Large intestine (tissue), 3 donors: ENCODE data around the gene LTBP3. TPM values are rescaled to one million over a fixed set of nuclear protein-coding genes. Genes with fewer than 3 reads are reported as not detected.
A peak's percentile ranks its signal among the peaks of the same experiment; 100 is the strongest.

Source experiments
- DNase-seq, 2 donors: peaks; one replicate each; pipeline versions ENCODE4 v3.0.0 to v3.0.0-alpha.2; 2013
- H3K27ac ChIP-seq: one replicate; pipeline ENCODE4 v1.5.1; 2013; ENCODE audit warnings: low read length
- H3K27me3 ChIP-seq: 2 replicates; pipeline ENCODE4 v1.6.1; 2013; ENCODE audit warnings: low read length; ENCODE audit not compliant: control insufficient read depth, insufficient read depth
- H3K36me3 ChIP-seq: 2 replicates; pipeline ENCODE4 v1.6.1; 2013; ENCODE audit warnings: low read length; ENCODE audit not compliant: control insufficient read depth, insufficient read depth
- H3K4me1 ChIP-seq: one replicate; pipeline ENCODE4 v1.6.1; 2013; ENCODE audit warnings: low read length; ENCODE audit not compliant: control insufficient read depth, insufficient read depth
- H3K4me3 ChIP-seq: one replicate; pipeline ENCODE4 v1.5.1; 2013; ENCODE audit warnings: low read length
- H3K9me3 ChIP-seq: one replicate; pipeline ENCODE4 v1.6.1; 2013; ENCODE audit warnings: mild to moderate bottlenecking, low read depth, low read length, moderate library complexity; ENCODE audit not compliant: control insufficient read depth
- WGBS: methylation state at CpG from one replicate; pipeline ENCODE4 v1.1.5; 2013; ENCODE audit warnings: low lambda C conversion rate; ENCODE audit not compliant: insufficient coverage; 5-methylcytosine and 5-hydroxymethylcytosine counted together
- polyA plus RNA-seq: library from polyadenylated mRNA; unstranded; fragments of 120-200 nt; gene quantifications from one replicate; pipeline ENCODE4 v1.2.1, GENCODE V29; 2013

The LTBP3 gene
- polyA plus RNA-seq, 1 donor = 105 TPM

GRCh38 chr11:65577756-65578109 is 19.6 kb upstream of the LTBP3 start:
- Histone ChIP-seq H3K27ac (peak overlapping the region; percentile 50), H3K36me3 (peaks cover 33% of the 10 kb centered on the region), H3K27me3 (no peaks in the 10 kb centered on the region), H3K9me3 (no peaks in the 10 kb centered on the region), H3K4me3 (peak overlapping the region; percentile 64), H3K4me1 (peaks cover 57% of the 10 kb centered on the region)
- no CpG with 5 or more reads among the region's 8 CpGs for WGBS
- no peak for DNase-seq

GRCh38 chr11:65576867-65577755 is 19.0 kb upstream of the LTBP3 start:
- WGBS = no CpG with 5 or more reads among the region's 18 CpGs

GRCh38 chr11:65576232-65576866 is 18.2 kb upstream of the LTBP3 start:
- Histone ChIP-seq H3K36me3 (peaks cover 24% of the 10 kb centered on the region), H3K4me3 (peak overlapping the region; percentile 64), H3K27ac (peak overlapping the region; percentile 27), H3K9me3 (no peaks in the 10 kb centered on the region), H3K4me1 (peaks cover 64% of the 10 kb centered on the region), H3K27me3 (no peaks in the 10 kb centered on the region)
- no CpG with 5 or more reads among the region's 26 CpGs for WGBS
- DNase-seq = no peak

More at GRCh38 chr11:65576867-65577755, 19.0 kb upstream of the LTBP3 start:
- Histone ChIP-seq H3K4me1 (peaks cover 57% of the 10 kb centered on the region), H3K9me3 (no peaks in the 10 kb centered on the region), H3K4me3 (peak overlapping the region; percentile 64), H3K27ac (peak overlapping the region; percentile 27), H3K27me3 (no peaks in the 10 kb centered on the region), H3K36me3 (peaks cover 31% of the 10 kb centered on the region)
- DNase-seq = peak in 1 of 2 donors; percentile 71

GRCh38 chr11:65575568-65576231 is 17.5 kb upstream of the LTBP3 start, which contains the start of gene EHBP1L1:
TSS of gene EHBP1L1 (plus strand) at chr11:65576053. CDS start at chr11:65576303, 250 bp downstream.
- peak within 1 kb of the TSS; percentile 64 for H3K4me3 ChIP-seq
- peaks cover 71% of the 10 kb centered on the region for H3K4me1 ChIP-seq
- H3K27me3 ChIP-seq = no peaks in the 10 kb centered on the region
- H3K36me3 ChIP-seq = peaks cover 17% of the 10 kb centered on the region
- no CpG with 5 or more reads among the region's 69 CpGs for WGBS
- no peaks in the 10 kb centered on the region for H3K9me3 ChIP-seq
- peak in 1 of 2 donors; percentile 72 for DNase-seq
- peak within 1 kb of the TSS; percentile 80 for H3K27ac ChIP-seq

GRCh38 chr11:65574811-65575567 is 16.8 kb upstream of the LTBP3 start:
- Histone ChIP-seq H3K4me3 (peak overlapping the region; percentile 48), H3K4me1 (peaks cover 71% of the 10 kb centered on the region), H3K27me3 (no peaks in the 10 kb centered on the region), H3K9me3 (peaks cover 3% of the 10 kb centered on the region), H3K27ac (peak overlapping the region; percentile 80), H3K36me3 (peaks cover 10% of the 10 kb centered on the region)
- WGBS = no CpG with 5 or more reads among the region's 28 CpGs
- DNase-seq = peak; percentile 82 to 91

GRCh38 chr11:65574109-65574810 is 16.1 kb upstream of the LTBP3 start:
- Histone ChIP-seq H3K4me1 (peaks cover 71% of the 10 kb centered on the region), H3K9me3 (peaks cover 3% of the 10 kb centered on the region), H3K4me3 (peak overlapping the region; percentile 48), H3K36me3 (peaks cover 4% of the 10 kb centered on the region), H3K27ac (peak overlapping the region; percentile 80), H3K27me3 (no peaks in the 10 kb centered on the region)
- peak; percentile 84 to 90 for DNase-seq
- no CpG with 5 or more reads among the region's 67 CpGs for WGBS

GRCh38 chr11:65573391-65574079 is 15.4 kb upstream of the LTBP3 start:
- peaks cover 71% of the 10 kb centered on the region for H3K4me1 ChIP-seq
- H3K9me3 ChIP-seq = peaks cover 3% of the 10 kb centered on the region
- no peak for DNase-seq
- H3K27ac ChIP-seq = peak overlapping the region; percentile 17
- peaks cover 4% of the 10 kb centered on the region for H3K36me3 ChIP-seq
- no CpG with 5 or more reads among the region's 22 CpGs for WGBS
- no peaks in the 10 kb centered on the region for H3K27me3 ChIP-seq
- peak overlapping the region; percentile 46 for H3K4me3 ChIP-seq

- Histone ChIP-seq H3K9me3 (peaks cover 3% of the 10 kb centered on the region), H3K27ac (peak within 1 kb of the TSS; percentile 54), H3K36me3 (peaks cover 7% of the 10 kb centered on the region), H3K4me3 (peak within 1 kb of the TSS; percentile 46), H3K27me3 (no peaks in the 10 kb centered on the region), H3K4me1 (peaks cover 60% of the 10 kb centered on the region)
- DNase-seq = peak; percentile 85 to 91
- no CpG with 5 or more reads among the region's 86 CpGs for WGBS
These were observed 14.3 kb upstream of the LTBP3 start, which contains the start of gene FAM89B for GRCh38 chr11:65572356-65573051. TSS of gene FAM89B (plus strand) at chr11:65572538. CDS start at chr11:65572670, 132 bp downstream.
